ENCODE data around the gene NFIA.

NFIA gene

DNA sequence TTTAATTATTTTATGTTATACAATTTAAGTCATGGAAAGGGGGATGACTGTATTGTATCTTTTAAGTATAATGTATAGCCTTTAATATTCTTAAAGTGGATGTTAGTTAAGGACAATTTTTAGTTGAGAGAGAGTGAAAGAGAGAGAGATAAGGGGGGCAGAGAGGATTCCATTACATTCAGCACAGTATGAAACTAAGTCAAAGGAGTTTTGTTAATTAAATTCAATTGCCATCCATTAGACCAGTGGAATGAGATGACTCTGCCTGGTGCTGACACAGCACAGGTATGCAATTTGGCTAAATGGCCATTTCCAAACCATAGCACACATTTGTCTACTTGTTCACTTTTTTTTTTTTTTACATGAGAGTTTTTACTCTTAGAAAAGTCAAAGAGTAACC lies 27.5 kb downstream of the NFIA start:
- no peak for DNase-seq (ENCODE audit: low read depth, low spot score)
- H3K9me3 ChIP-seq (ENCODE audit: low read depth, low read length) = no peaks in the 10 kb centered on the region; the same call in 1 of the 2 replicates
- peaks cover 13% of the 10 kb centered on the region; the same call in 1 of the 2 replicates for H3K36me3 ChIP-seq (ENCODE audit: insufficient read depth, low read length)
- TF ChIP-seq POLR2AphosphoS5 (IDR thresholded peaks at IDR 0.05; ENCODE audit: borderline replicate concordance, low read depth, low read length) = no peak
- TF ChIP-seq FOXP2 (optimal IDR thresholded peaks at IDR 0.05; ENCODE audit: control extremely low read depth, extremely low read length, insufficient read depth) = no peak
- no peak for TF ChIP-seq EZH2 (IDR thresholded peaks at IDR 0.05)
- H3K4me3 ChIP-seq = peak overlapping the region; percentile 50; the same call in 1 of the 2 replicates
- peak overlapping the region; percentile 95 for H3K27ac ChIP-seq
- no peak overlapping the region for H3K9ac ChIP-seq (ENCODE audit: insufficient read length)

DNA sequence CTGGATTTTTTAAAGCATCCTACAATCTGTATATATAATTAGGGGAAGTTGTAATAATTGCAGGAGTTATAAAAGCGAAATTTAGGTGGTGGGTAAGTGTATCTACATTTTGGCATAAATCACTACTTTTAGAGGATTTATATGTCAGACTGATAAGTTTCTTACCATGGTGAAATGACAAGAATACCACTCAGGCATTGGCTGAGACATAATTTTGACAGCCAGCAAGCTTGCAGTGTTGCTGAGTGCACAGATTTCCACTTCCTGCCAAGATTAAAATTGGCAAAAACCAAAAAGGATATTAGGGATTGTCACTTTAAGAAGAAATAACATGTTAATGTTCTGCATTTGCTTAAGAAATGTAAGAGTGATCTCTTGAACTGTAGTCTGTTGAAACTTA lies 28.2 kb downstream of the NFIA start:
- H3K27ac ChIP-seq = peak overlapping the region; percentile 95
- DNase-seq (ENCODE audit: low read depth, low spot score) = no peak
- H3K9ac ChIP-seq (ENCODE audit: insufficient read length) = peak overlapping the region; percentile 16
- TF ChIP-seq FOXP2 (optimal IDR thresholded peaks at IDR 0.05; ENCODE audit: control extremely low read depth, extremely low read length, insufficient read depth) (no peak), POLR2AphosphoS5 (IDR thresholded peaks at IDR 0.05; ENCODE audit: borderline replicate concordance, low read depth, low read length) (no peak), EZH2 (IDR thresholded peaks at IDR 0.05) (no peak)
- H3K36me3 ChIP-seq (ENCODE audit: insufficient read depth, low read length) = peaks cover 13% of the 10 kb centered on the region; the same call in 1 of the 2 replicates
- H3K4me3 ChIP-seq = peak overlapping the region; percentile 50
- H3K9me3 ChIP-seq (ENCODE audit: low read depth, low read length) = no peaks in the 10 kb centered on the region; the same call in 1 of the 2 replicates

DNA sequence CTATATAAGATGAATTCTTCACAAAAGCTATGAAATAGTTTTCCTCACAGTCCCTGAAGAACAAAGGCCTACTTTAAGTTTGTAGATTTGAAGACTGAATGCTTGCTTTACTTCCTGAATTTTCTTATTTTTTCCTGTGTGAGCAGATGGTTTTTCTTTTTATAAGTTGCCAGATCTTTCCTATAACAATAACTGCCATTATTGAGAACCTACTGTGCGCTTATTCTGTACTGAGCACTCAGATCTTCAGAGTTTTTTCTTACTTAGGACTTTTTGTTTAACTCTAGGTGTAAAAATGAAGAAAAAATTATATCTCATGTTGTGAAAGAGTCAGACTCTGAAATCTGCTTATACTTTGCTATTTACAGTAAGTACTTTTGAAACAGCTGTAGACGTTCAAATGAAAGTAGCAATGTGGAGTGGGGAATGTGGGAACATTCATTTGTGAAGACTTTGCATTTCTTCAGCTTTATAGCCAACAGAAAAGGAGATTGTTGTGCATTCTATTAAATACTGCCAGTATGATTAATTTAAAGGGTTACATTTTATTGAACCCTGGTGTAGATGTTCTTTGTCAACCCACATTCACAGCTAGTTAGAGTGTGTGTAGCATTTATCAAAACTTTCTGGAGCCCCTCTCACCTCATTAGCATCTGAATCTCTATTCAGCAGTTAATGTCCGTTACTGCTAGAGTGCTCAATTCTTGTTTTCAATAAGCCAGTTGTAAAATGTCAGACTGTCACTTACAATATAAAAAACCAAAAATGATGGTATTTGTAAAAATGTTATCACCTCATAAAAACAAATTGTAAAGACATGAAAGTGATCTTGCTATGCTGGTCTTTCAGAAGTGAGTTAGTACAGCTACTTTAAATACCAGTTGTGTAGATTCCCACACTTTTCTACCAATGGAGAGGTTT lies 29.0 kb downstream of the NFIA start:
- Histone ChIP-seq H3K9ac (ENCODE audit: insufficient read length) (peak overlapping the region; percentile 16), H3K4me3 (peak overlapping the region; percentile 50), H3K27ac (peak overlapping the region; percentile 95), H3K36me3 (ENCODE audit: insufficient read depth, low read length) (peaks cover 13% of the 10 kb centered on the region; the same call in 1 of the 2 replicates), H3K9me3 (ENCODE audit: low read depth, low read length) (no peaks in the 10 kb centered on the region; the same call in 1 of the 2 replicates)
- TF ChIP-seq EZH2 (IDR thresholded peaks at IDR 0.05) (no peak), FOXP2 (optimal IDR thresholded peaks at IDR 0.05; ENCODE audit: control extremely low read depth, extremely low read length, insufficient read depth) (no peak), POLR2AphosphoS5 (IDR thresholded peaks at IDR 0.05; ENCODE audit: borderline replicate concordance, low read depth, low read length) (no peak; the same call in 1 of the 2 replicates)
- no peak for DNase-seq (ENCODE audit: low read depth, low spot score)

DNA sequence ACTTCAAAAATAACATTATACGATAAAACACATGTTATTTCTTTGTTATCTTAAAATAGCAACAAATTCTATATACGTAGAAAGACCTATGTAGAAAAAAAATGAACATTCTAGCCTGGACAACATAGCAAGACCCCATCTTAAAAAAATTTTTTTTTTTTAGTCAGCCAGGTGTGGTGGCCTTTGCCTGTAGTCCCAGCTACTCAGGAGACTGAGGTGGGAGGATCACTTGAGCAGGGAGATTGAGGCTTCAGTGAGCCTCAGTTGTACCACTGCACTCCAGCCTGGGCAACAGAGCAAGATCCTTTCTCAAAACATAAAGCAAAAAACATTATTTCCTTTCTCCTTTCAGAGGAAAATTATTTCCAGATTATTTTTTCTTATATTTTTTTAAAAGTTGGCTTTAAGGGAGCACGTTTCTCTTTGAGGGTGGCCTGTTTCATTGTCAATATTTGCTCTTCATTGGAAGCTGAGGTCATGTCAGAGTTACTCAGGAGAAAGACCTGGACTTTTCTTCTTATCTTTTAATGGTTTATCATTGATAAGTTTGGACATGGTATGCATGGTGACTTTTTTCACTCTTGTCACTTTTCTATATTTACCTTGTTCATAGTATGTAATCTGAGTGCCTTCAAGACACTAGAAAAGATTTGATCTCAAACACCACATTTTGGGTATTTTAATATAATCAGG lies 32.0 kb downstream of the NFIA start:
- Histone ChIP-seq H3K9ac (ENCODE audit: insufficient read length) (no peak overlapping the region), H3K27ac (no peak overlapping the region), H3K4me3 (no peak overlapping the region), H3K36me3 (ENCODE audit: insufficient read depth, low read length) (no peaks in the 10 kb centered on the region), H3K9me3 (ENCODE audit: low read depth, low read length) (no peaks in the 10 kb centered on the region)
- TF ChIP-seq POLR2AphosphoS5 (IDR thresholded peaks at IDR 0.05; ENCODE audit: borderline replicate concordance, low read depth, low read length) (no peak), EZH2 (IDR thresholded peaks at IDR 0.05) (no peak), FOXP2 (optimal IDR thresholded peaks at IDR 0.05; ENCODE audit: control extremely low read depth, extremely low read length, insufficient read depth) (no peak)
- DNase-seq (ENCODE audit: low read depth, low spot score) = no peak

DNA sequence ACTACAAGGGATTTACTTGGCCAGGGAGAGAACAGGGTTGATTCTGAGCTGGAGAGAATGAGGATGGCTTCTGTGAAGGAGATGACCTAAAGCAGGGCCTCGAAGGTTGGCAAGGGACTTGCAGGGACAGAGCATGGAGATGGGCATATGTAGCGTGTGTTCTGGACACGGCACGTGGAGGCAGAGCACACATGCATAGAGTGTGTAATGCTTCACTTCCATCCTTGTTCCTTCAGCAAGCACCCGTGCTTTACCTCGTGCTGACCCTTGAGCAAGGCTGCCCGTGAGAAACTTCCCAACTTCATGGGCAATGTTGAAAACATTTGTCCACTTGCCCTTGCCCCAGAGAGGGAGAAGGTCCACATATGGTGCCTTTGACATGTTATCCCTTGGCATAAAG lies 33.1 kb downstream of the NFIA start:
- H3K36me3 ChIP-seq (ENCODE audit: insufficient read depth, low read length) = no peaks in the 10 kb centered on the region
- H3K4me3 ChIP-seq = no peak overlapping the region
- TF ChIP-seq EZH2 (IDR thresholded peaks at IDR 0.05) (no peak), POLR2AphosphoS5 (IDR thresholded peaks at IDR 0.05; ENCODE audit: borderline replicate concordance, low read depth, low read length) (no peak), FOXP2 (optimal IDR thresholded peaks at IDR 0.05; ENCODE audit: control extremely low read depth, extremely low read length, insufficient read depth) (no peak)
- H3K9me3 ChIP-seq (ENCODE audit: low read depth, low read length) = no peaks in the 10 kb centered on the region
- no peak overlapping the region for H3K27ac ChIP-seq
- no peak overlapping the region for H3K9ac ChIP-seq (ENCODE audit: insufficient read length)
- no peak for DNase-seq (ENCODE audit: low read depth, low spot score)

DNA sequence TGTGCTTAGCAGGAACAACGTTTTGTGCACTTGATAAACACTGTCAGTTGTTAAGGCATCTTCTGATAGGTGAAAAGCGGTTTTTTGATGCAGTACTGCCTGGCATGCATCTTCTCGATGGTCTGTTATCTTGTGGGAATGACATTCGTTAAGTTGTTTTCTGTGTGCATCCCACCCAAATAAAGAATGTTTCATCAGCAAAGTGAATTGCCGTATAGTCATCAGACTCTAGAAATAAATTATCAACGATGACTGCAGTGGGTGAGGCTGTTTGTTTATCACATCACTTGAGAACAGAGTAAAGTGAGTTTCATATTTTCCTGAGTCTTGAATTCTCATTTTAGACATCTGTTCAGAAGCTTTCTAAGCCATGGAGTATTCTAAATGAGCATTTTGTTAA lies 34.1 kb downstream of the NFIA start:
- no peaks in the 10 kb centered on the region for H3K36me3 ChIP-seq (ENCODE audit: insufficient read depth, low read length)
- H3K27ac ChIP-seq = peak overlapping the region; percentile 22
- H3K9ac ChIP-seq (ENCODE audit: insufficient read length) = no peak overlapping the region
- H3K4me3 ChIP-seq = no peak overlapping the region
- no peaks in the 10 kb centered on the region for H3K9me3 ChIP-seq (ENCODE audit: low read depth, low read length)
- no peak for DNase-seq (ENCODE audit: low read depth, low spot score)
- TF ChIP-seq POLR2AphosphoS5 (IDR thresholded peaks at IDR 0.05; ENCODE audit: borderline replicate concordance, low read depth, low read length) (no peak), EZH2 (IDR thresholded peaks at IDR 0.05) (no peak), FOXP2 (optimal IDR thresholded peaks at IDR 0.05; ENCODE audit: control extremely low read depth, extremely low read length, insufficient read depth) (no peak)

DNA sequence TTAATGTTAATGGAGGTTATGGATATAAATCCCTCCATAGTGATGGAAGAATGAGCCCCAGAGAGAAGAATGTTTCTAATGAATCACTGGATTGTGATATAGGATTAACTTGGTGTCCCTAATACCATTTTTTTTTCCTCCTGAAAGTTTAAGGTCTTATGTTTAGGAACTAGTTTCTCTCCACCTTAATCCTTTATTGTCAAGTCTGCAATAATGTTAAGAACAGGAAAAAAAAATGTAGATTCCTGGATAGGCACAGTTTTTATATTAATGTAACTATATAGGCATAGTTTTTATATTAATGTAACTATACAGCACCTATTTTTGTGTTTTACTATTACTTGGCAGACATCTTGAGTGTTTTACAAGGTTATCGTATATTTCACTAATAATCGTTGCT lies 34.9 kb downstream of the NFIA start:
- Histone ChIP-seq H3K27ac (peak overlapping the region; percentile 22), H3K36me3 (ENCODE audit: insufficient read depth, low read length) (no peaks in the 10 kb centered on the region), H3K4me3 (no peak overlapping the region), H3K9me3 (ENCODE audit: low read depth, low read length) (no peaks in the 10 kb centered on the region), H3K9ac (ENCODE audit: insufficient read length) (no peak overlapping the region)
- DNase-seq (ENCODE audit: low read depth, low spot score) = no peak
- TF ChIP-seq POLR2AphosphoS5 (IDR thresholded peaks at IDR 0.05; ENCODE audit: borderline replicate concordance, low read depth, low read length) = no peak
- no peak for TF ChIP-seq EZH2 (IDR thresholded peaks at IDR 0.05)
- no peak for TF ChIP-seq FOXP2 (optimal IDR thresholded peaks at IDR 0.05; ENCODE audit: control extremely low read depth, extremely low read length, insufficient read depth)

DNA sequence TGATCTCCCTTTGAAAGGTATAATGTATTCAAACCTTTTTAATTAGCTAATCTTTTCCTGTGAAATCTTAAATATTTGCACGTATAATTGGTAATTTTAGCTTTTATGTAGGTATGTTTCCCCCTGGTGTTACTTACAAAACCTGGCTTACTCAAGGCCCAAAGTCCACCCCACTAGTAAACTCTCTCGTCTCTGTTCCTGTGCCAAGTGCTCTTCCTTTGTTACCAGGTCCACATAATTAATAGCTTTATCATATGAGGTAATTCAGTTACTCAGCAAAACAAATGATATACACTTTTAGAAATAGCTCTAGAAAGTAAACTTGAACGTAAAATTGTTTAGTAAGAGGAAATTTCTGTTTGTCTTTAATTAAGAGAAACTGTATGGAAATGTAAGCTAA lies 36.7 kb downstream of the NFIA start:
- no peak overlapping the region for H3K4me3 ChIP-seq
- H3K9ac ChIP-seq (ENCODE audit: insufficient read length) = peak overlapping the region; percentile 14
- no peak for DNase-seq (ENCODE audit: low read depth, low spot score)
- H3K27ac ChIP-seq = peak overlapping the region; percentile 57
- H3K36me3 ChIP-seq (ENCODE audit: insufficient read depth, low read length) = no peaks in the 10 kb centered on the region
- no peak for TF ChIP-seq POLR2AphosphoS5 (IDR thresholded peaks at IDR 0.05; ENCODE audit: borderline replicate concordance, low read depth, low read length)
- H3K9me3 ChIP-seq (ENCODE audit: low read depth, low read length) = no peaks in the 10 kb centered on the region
